Measurements from ENCODE around the gene ARHGEF17.

DNA sequence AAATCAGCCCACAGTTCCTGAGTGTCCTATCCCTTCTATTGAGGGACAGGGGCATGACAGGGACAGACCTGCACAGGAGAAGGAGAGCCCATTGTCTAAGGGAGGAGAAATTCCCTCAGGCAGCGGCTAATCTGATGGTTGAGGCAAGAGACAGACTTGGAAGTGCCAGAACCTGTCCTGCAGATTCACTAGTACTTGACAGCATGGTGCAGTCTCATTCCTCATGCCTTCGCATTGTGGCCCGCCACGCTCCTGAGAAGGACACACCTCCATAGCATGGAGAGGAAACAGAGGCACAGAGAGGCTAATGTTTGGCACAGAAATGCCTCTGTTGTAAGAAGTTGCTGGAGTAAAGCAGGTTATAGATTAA is 32.7 kb upstream of the ARHGEF17 start:
- TF ChIP-seq, protein P1, sequence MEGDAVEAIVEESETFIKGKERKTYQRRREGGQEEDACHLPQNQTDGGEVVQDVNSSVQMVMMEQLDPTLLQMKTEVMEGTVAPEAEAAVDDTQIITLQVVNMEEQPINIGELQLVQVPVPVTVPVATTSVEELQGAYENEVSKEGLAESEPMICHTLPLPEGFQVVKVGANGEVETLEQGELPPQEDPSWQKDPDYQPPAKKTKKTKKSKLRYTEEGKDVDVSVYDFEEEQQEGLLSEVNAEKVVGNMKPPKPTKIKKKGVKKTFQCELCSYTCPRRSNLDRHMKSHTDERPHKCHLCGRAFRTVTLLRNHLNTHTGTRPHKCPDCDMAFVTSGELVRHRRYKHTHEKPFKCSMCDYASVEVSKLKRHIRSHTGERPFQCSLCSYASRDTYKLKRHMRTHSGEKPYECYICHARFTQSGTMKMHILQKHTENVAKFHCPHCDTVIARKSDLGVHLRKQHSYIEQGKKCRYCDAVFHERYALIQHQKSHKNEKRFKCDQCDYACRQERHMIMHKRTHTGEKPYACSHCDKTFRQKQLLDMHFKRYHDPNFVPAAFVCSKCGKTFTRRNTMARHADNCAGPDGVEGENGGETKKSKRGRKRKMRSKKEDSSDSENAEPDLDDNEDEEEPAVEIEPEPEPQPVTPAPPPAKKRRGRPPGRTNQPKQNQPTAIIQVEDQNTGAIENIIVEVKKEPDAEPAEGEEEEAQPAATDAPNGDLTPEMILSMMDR (IDR thresholded peaks at IDR 0.05): no peak
- TF ChIP-seq EZH2 (IDR thresholded peaks at IDR 0.05): no peak

All from neural progenitor cell (in vitro differentiated cells).